Mesenchymal stem cell (in vitro differentiated cells and primary cell): ENCODE data around the gene GALC.

ENCODE experiments used
- DNase-seq: peaks from one replicate; pipeline ENCODE4 v3.0.0-alpha.2; 2013
- H2AFZ ChIP-seq: one replicate; pipeline ENCODE4 v1.6.1; 2013; ENCODE audit warnings: low read depth, mild to moderate bottlenecking, control low read depth, inconsistent platforms, low read length, moderate library complexity
- H2AK5ac ChIP-seq: 2 replicates; pipeline ENCODE4 v1.6.1; 2013; ENCODE audit warnings: low read length, moderate library complexity, mild to moderate bottlenecking, inconsistent platforms; ENCODE audit not compliant: severe bottlenecking
- H2BK120ac ChIP-seq: one replicate; pipeline ENCODE4 v1.6.1; 2013; ENCODE audit warnings: low read depth, mild to moderate bottlenecking, inconsistent platforms, low read length, moderate library complexity
- H2BK12ac ChIP-seq, 2 experiments: one replicate each; pipeline ENCODE4 v1.6.1; 2013; ENCODE audit warnings: inconsistent platforms in 2 of 2, low read length in 2 of 2, mild to moderate bottlenecking in 2 of 2, moderate library complexity in 2 of 2, control low read depth in 1 of 2
- H2BK15ac ChIP-seq: one replicate; pipeline ENCODE4 v1.6.1; 2013; ENCODE audit warnings: mild to moderate bottlenecking, low read depth, inconsistent platforms; ENCODE audit not compliant: poor library complexity, severe bottlenecking
- H2BK5ac ChIP-seq: 2 replicates; pipeline ENCODE4 v1.6.1; 2013; ENCODE audit warnings: low read depth, mild to moderate bottlenecking, low read length, control low read depth, inconsistent platforms; ENCODE audit not compliant: poor library complexity, severe bottlenecking
- H3K14ac ChIP-seq, 2 experiments: one replicate each; pipeline ENCODE4 v1.6.1; 2013; ENCODE audit warnings: inconsistent platforms in 2 of 2, low read length in 2 of 2, control low read depth in 1 of 2, mild to moderate bottlenecking in 1 of 2, moderate library complexity in 1 of 2
- H3K18ac ChIP-seq, 2 experiments: one replicate each; pipeline ENCODE4 v1.6.1; 2013; ENCODE audit warnings: inconsistent platforms in 2 of 2, low read length in 2 of 2, control low read depth in 1 of 2, low read depth in 1 of 2, mild to moderate bottlenecking in 1 of 2
- H3K23ac ChIP-seq, 2 experiments: one replicate each; pipeline ENCODE4 v1.6.1; 2013; ENCODE audit warnings: inconsistent platforms in 2 of 2, low read length in 2 of 2, mild to moderate bottlenecking in 2 of 2, moderate library complexity in 2 of 2, control low read depth in 1 of 2
- H3K27ac ChIP-seq: 2 replicates; pipeline ENCODE4 v1.5.1; 2013; ENCODE audit warnings: mild to moderate bottlenecking, moderate library complexity, low read length, control low read depth, inconsistent platforms; ENCODE audit not compliant: poor library complexity, severe bottlenecking
- H3K27me3 ChIP-seq, 2 experiments: 2 replicates each; pipeline versions ENCODE4 v1.6.1 to v1.7.0; 2013; ENCODE audit warnings: low read length in 2 of 2, mild to moderate bottlenecking in 2 of 2, moderate library complexity in 2 of 2, control low read depth in 1 of 2, inconsistent platforms in 1 of 2; ENCODE audit not compliant: control insufficient read depth in 1 of 2, insufficient read depth in 1 of 2
- H3K36me3 ChIP-seq, 2 experiments: 2 replicates each; pipeline versions ENCODE4 v1.6.1 to v1.7.0; 2013; ENCODE audit warnings: low read length in 2 of 2, control low read depth in 1 of 2, inconsistent platforms in 1 of 2, low read depth in 1 of 2, mild to moderate bottlenecking in 1 of 2; ENCODE audit not compliant: insufficient read depth in 2 of 2, control insufficient read depth in 1 of 2
- H3K4ac ChIP-seq, 2 experiments: one replicate each; pipeline ENCODE4 v1.6.1; 2013; ENCODE audit warnings: inconsistent platforms in 2 of 2, low read length in 2 of 2, mild to moderate bottlenecking in 2 of 2, moderate library complexity in 2 of 2, control low read depth in 1 of 2, low read depth in 1 of 2
- H3K4me1 ChIP-seq: 2 replicates; pipeline ENCODE4 v1.6.1; 2013; ENCODE audit warnings: low read depth, low read length, control low read depth; ENCODE audit not compliant: control insufficient read depth, insufficient read depth
- H3K4me2 ChIP-seq: 2 replicates; pipeline ENCODE4 v1.6.1; 2013; ENCODE audit warnings: low read length, mild to moderate bottlenecking, inconsistent platforms; ENCODE audit not compliant: poor library complexity, severe bottlenecking
- H3K4me3 ChIP-seq, 2 experiments: 2 replicates each; pipeline versions ENCODE4 v1.5.1 to v1.7.0; 2013; ENCODE audit warnings: low read length in 2 of 2, mild to moderate bottlenecking in 2 of 2, control low read depth in 1 of 2, low read depth in 1 of 2; ENCODE audit not compliant: insufficient read depth in 1 of 2
- H3K79me1 ChIP-seq: replicated peaks from 2 replicates; pipeline ENCODE4 v1.6.1; 2013; ENCODE audit warnings: mild to moderate bottlenecking, control low read depth, low read length, inconsistent platforms; ENCODE audit not compliant: poor library complexity, severe bottlenecking
- H3K9ac ChIP-seq: 2 replicates; pipeline ENCODE4 v1.7.0; 2013; ENCODE audit warnings: mild to moderate bottlenecking, low read length, moderate library complexity
- H3K9me3 ChIP-seq: 2 replicates; pipeline ENCODE4 v1.7.0; 2013; ENCODE audit warnings: mild to moderate bottlenecking, low read length; ENCODE audit not compliant: control insufficient read depth
- H4K8ac ChIP-seq: one replicate; pipeline ENCODE4 v1.6.1; 2013; ENCODE audit warnings: inconsistent platforms, mild to moderate bottlenecking, low read length, moderate library complexity
- H4K91ac ChIP-seq: one replicate; pipeline ENCODE4 v1.6.1; 2013; ENCODE audit warnings: mild to moderate bottlenecking, low read length, inconsistent platforms
- WGBS: methylation state at CpG from one replicate; pipeline ENCODE4 v1.1.7; 2013; ENCODE audit warnings: mixed read lengths; 5-methylcytosine and 5-hydroxymethylcytosine counted together

The GALC gene

DNA sequence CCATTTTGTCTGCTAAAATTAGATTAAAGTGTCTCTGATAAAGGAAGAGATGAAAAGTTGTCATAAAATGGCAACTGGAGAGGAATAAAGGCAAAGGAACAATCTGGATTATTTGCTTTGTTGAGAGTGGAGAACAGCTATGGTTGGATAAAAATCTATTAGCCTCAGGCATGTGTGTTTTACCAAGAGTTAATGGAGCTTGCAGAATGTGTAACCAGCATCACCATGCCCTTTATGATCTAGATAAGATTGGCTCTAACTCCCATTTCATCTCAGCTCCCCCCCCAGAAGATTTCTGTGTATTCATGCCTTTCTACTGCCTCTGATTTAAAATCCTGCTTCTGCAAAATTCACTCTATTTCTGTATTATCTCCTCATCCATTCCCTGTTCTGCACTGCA, 93.8 kb downstream of the GALC start:
- Histone ChIP-seq H3K23ac (no peak overlapping the region), H2AFZ (no peak overlapping the region), H3K4me3 (no peak overlapping the region), H2BK5ac (no peak overlapping the region), H3K4ac (no peak overlapping the region), H2BK12ac (no peak overlapping the region), H3K79me1 (no peaks in the 10 kb centered on the region), H3K14ac (no peak overlapping the region), H3K4me2 (no peak overlapping the region), H3K9me3 (no peaks in the 10 kb centered on the region), H2BK15ac (no peak overlapping the region), H3K36me3 (no peaks in the 10 kb centered on the region), H3K18ac (no peak overlapping the region), H3K27me3 (peaks cover 0 to 36% of the 10 kb centered on the region in 2 experiments), H4K91ac (no peak overlapping the region), H4K8ac (no peak overlapping the region), H3K9ac (no peak overlapping the region), H2BK120ac (no peak overlapping the region), H3K27ac (no peak overlapping the region), H3K4me1 (no peaks in the 10 kb centered on the region), H2AK5ac (no peak overlapping the region)
- DNase-seq = no peak

DNA sequence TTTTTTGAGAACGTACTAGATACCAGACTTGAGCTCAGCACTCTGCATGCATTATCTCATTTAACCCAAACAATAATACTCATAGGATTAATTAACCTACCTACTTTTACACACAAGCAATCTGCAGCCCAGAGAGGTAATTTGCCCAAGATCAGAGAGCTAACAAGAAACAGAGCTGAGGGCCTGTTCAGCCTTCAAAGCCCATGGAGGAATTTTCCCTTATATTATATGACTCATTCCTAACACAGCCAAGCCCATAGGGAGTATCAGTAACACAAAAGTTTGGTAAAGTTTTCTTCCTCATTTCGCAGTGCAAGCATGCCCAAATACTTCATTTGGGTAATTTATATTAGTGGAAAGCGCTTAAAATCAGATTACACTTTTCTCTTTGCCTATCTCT, 94.7 kb downstream of the GALC start:
- Histone ChIP-seq H2BK120ac (no peak overlapping the region), H2BK5ac (no peak overlapping the region), H3K27me3 (peaks cover 0 to 31% of the 10 kb centered on the region in 2 experiments), H2AFZ (no peak overlapping the region), H3K14ac (no peak overlapping the region), H3K36me3 (no peaks in the 10 kb centered on the region), H3K9me3 (no peaks in the 10 kb centered on the region), H2BK12ac (no peak overlapping the region), H3K23ac (no peak overlapping the region), H2AK5ac (no peak overlapping the region), H4K91ac (no peak overlapping the region), H3K9ac (peak overlapping the region; percentile 62), H3K4ac (no peak overlapping the region), H3K79me1 (no peaks in the 10 kb centered on the region), H3K4me3 (no peak overlapping the region), H3K18ac (no peak overlapping the region), H3K4me1 (no peaks in the 10 kb centered on the region), H2BK15ac (no peak overlapping the region), H3K27ac (no peak overlapping the region), H4K8ac (no peak overlapping the region), H3K4me2 (no peak overlapping the region)
- no peak for DNase-seq
- WGBS = 81% methylated on average over 1 of the region's 3 CpGs

DNA sequence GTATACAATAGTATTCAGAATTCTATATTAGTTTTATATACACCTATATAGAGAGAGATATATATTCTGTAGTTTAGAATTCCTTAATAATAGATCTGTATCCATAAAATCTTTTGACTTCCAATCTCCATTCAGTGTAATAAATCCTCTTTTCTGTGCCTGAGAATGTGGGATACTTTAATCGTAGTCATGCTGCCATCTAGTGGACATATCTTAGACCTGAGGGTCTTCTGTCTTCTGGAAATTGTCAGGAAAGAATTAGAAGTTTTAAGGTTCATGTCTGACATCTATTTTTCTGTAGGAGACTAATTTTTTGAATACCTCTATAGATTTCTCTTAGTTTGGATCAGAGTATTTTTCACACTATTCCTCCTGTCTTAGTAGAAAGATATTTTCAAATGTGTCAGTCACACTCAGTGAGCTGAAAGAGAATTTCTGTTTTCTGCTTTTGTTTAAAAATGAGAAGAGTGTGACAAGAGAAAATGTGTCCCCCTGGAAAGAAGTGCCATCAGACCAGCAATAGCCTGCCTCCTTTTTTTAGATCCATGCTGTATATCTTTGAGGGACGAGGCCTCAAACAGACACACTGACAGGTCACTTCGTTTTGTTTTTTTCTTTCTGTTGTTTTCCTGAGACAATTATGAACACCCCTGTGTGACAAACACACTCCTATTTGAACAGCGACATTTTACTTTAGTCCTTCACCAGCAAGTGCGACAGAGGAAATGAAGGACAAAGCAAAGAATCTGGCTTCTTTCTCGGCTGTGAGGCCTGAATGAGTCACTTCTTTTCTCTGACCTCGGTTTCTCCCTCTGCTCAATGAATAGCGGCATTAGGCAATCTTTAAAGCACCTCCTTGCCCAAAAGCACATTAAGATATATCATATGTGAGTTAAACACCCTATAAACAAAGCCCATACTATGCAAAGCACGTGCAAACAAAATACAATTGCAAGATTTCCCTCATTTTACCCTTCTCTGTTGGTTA, 96.3 kb downstream of the GALC start:
- Histone ChIP-seq H2AK5ac (no peak overlapping the region), H3K4me3 (no peak overlapping the region), H3K4me1 (no peaks in the 10 kb centered on the region), H3K79me1 (no peaks in the 10 kb centered on the region), H3K4me2 (no peak overlapping the region), H2BK120ac (no peak overlapping the region), H2BK12ac (no peak overlapping the region), H4K91ac (no peak overlapping the region), H2BK5ac (no peak overlapping the region), H3K18ac (no peak overlapping the region), H3K27me3 (peaks cover 0 to 20% of the 10 kb centered on the region in 2 experiments), H2BK15ac (no peak overlapping the region), H3K23ac (no peak overlapping the region), H3K4ac (no peak overlapping the region), H3K9me3 (no peaks in the 10 kb centered on the region), H3K14ac (no peak overlapping the region), H3K36me3 (no peaks in the 10 kb centered on the region), H4K8ac (no peak overlapping the region), H3K27ac (no peak overlapping the region), H3K9ac (peak overlapping the region; percentile 62), H2AFZ (no peak overlapping the region)
- DNase-seq = peak; percentile 63
- WGBS = 36% methylated on average over 9 of the region's 9 CpGs

DNA sequence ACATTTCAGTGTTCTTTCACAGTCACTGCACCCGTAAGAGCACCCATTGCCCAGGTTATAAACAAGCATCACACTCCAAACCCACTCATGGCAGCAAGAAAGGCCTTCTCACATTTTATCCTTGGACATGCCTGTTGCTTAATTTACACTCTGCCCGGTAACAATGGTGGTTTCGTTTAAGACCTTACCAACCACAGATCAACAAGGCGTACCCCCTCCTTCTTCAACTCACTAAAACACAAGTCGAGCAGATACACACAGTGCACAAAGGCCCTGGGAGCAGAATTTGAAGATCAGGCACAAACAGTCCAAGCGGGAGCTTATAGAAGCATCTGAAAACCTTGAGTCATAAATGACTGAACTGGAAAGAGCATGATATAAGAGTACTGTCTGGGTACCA, 98.1 kb downstream of the GALC start:
- H3K4me3 ChIP-seq = no peak overlapping the region
- no peaks in the 10 kb centered on the region for H3K9me3 ChIP-seq
- H2BK12ac ChIP-seq = no peak overlapping the region
- no peak overlapping the region for H3K18ac ChIP-seq
- peaks cover 0 to 5% of the 10 kb centered on the region in 2 experiments for H3K27me3 ChIP-seq
- H3K14ac ChIP-seq = no peak overlapping the region
- no peak overlapping the region for H2AK5ac ChIP-seq
- no peak overlapping the region for H2BK120ac ChIP-seq
- no peak overlapping the region for H2AFZ ChIP-seq
- H3K4me1 ChIP-seq = no peaks in the 10 kb centered on the region
- H3K27ac ChIP-seq = no peak overlapping the region
- no peaks in the 10 kb centered on the region for H3K36me3 ChIP-seq
- no peak overlapping the region for H3K4me2 ChIP-seq
- H4K8ac ChIP-seq = no peak overlapping the region
- DNase-seq = no peak
- H2BK5ac ChIP-seq = no peak overlapping the region
- WGBS = 66% methylated on average over 5 of the region's 6 CpGs
- H3K23ac ChIP-seq = no peak overlapping the region
- no peak overlapping the region for H2BK15ac ChIP-seq
- no peaks in the 10 kb centered on the region for H3K79me1 ChIP-seq
- H3K9ac ChIP-seq = no peak overlapping the region
- H3K4ac ChIP-seq = no peak overlapping the region
- no peak overlapping the region for H4K91ac ChIP-seq
